ENCODE data around the gene SPI1.

DNA sequence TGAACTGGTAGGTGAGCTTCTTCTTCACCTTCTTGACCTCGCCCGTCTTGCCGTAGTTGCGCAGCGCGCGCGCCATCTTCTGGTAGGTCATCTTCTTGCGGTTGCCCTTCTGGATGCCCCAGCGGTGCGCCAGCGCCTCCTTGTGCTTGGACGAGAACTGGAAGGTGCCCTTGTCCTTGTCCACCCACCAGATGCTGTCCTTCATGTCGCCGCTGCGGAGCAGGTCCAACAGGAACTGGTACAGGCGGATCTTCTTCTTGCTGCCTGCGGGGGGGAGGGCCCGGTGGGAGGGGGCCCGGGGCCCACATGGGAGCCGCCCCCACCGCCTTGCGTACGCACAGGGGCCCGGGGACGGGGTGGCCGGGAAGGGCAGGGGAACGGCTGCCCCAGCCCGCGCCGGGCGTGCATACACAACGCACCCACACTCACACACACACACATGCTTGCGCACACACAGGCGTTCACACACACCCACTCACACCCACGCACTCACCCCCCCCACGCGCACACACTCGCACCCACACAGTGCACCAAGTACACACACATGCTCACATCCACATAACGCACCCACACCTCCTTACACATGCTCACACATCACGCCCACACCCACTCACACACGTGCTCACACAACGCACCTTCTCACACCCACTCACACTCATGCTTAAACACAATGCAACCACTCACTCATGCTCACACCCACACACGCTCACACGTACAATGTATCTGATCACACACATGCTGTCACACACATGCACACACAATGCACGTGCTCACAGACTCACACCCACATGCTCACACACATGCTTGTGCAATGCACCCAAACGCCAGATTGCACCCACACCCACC is 22.8 kb downstream of the SPI1 start:
- TF ChIP-seq EZH2 (IDR thresholded peaks at IDR 0.05; ENCODE audit: low read length, unreplicated experiment), result no peak
- TF ChIP-seq, protein P1, sequence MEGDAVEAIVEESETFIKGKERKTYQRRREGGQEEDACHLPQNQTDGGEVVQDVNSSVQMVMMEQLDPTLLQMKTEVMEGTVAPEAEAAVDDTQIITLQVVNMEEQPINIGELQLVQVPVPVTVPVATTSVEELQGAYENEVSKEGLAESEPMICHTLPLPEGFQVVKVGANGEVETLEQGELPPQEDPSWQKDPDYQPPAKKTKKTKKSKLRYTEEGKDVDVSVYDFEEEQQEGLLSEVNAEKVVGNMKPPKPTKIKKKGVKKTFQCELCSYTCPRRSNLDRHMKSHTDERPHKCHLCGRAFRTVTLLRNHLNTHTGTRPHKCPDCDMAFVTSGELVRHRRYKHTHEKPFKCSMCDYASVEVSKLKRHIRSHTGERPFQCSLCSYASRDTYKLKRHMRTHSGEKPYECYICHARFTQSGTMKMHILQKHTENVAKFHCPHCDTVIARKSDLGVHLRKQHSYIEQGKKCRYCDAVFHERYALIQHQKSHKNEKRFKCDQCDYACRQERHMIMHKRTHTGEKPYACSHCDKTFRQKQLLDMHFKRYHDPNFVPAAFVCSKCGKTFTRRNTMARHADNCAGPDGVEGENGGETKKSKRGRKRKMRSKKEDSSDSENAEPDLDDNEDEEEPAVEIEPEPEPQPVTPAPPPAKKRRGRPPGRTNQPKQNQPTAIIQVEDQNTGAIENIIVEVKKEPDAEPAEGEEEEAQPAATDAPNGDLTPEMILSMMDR (conservative IDR thresholded peaks at IDR 0.05; ENCODE audit: low read depth, low read length), result peak; percentile 98
- no peak for TF ChIP-seq EZH2phosphoT487 (IDR thresholded peaks at IDR 0.05; ENCODE audit: borderline replicate concordance, low read length)

All from PC-3 (cell line).